HG03457 (cell line): ENCODE measurements around the gene CARD14.
"Not testable (repeated sequence)": the region's sequence is repeated elsewhere in the genome, so short reads cannot be mapped to it uniquely, and the experiment has no call there.

ENCODE experiments used
- ATAC-seq: cut with Tn5 transposase; IDR thresholded peaks from one replicate; pipeline ENCODE4 v1.9.1; 2021; ENCODE audit warnings: moderate number of reproducible peaks; ENCODE audit not compliant: unreplicated experiment

Gene CARD14

DNA sequence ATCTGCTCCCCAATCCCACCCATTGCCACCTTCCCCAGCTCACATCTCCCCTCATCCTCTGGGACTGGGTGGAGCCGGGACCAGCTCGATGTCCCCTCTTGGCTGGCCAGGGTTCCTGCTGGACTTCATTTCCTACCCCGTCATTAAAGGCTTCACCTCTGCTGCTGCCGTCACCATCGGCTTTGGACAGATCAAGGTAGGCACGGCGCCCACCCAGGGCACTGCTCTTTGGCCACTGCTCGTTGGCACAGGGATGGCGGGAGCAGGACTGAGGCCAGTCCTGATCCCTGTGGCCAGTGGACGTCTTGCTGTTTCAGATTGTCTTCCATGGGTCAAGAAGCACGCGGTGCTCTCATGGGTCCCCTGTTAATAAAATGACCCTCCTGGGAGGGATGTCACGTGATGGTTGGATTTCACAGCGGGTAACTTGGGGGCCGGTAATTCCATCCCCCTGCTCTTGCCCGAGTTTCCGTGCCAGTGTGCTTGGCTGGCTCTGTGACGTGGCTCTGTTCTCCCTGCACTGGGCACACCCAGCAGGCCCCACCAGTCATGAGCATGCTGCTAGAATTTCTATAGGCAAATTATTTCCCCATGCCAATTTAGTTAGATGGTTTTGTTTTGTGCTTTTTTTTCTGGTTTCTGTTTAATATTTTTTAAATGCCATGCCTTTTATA lies 53.4 kb downstream of the CARD14 start:
- no peak for ATAC-seq

DNA sequence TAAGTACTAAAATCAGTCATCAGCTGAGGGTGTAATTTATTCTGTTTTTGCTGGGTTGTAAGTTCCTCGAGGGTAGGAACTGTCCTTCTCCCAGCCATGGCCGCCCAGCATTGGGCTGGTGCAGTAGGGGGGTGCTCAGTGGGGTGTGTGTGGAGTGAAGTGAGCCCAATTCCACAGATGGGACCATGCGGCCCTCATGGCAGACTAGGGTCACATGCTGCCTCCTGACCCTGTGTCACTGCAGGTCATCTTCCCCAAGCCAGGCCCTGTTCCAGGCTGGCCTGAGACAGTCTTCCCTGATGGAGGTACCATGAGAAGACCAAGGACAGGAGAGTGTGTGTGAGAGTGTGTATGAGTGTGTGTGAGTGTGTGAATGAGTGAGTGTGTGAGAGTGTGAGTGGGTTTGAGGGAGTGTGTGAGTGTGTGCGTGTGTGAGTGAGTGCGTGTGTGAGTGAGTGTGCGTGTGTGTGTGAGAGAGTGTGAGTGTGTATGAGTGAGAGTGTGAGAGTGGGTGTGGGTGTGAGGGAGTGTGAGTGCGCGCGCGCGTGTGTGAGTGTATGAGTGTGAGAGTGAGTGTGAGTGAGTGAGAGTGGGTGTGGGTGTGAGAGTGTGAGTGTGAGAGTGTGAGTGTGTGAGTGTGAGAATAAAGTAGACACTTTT lies 54.1 kb downstream of the CARD14 start:
- ATAC-seq = no peak

DNA sequence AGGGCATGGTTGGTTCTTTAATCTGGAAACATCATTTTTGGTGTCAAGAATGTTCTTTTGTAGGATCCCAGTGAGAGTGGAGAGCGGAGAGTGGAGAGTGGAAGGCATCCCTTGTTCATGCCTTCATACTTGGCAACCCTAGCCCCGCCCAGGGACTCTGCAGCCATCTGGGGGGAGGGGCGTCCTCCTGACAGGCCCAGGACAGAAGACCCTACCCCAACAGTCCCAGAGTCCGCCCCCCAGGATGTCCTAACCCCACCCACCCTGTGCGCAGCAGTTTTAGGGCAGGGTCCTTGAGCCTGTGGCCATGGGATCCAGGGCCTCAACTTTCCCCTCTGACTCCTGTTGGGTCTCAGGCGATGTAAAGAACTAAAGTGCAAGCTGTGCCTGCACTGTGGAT lies 54.9 kb downstream of the CARD14 start:
- ATAC-seq = no peak

DNA sequence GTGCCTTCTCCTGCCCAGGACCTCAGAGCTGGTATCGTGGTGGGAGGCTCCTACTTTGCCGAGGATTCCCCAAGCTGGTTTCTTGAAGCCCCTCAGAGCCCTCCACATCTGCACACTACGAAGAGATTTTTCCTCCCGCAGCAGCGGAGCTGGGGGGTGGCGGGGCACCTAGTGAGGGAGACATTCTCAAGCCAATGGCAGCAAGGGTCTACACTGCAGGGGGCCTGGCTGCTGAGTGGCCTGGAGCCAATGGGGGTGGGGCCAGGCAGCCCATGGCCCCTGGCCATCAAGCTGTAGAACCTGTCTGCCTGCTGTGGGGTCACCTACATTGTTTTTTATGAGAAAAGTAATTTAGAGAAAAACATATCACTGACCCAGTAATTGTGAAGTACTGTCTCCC lies 55.4 kb downstream of the CARD14 start:
- no peak for ATAC-seq

- no peak for ATAC-seq
Measured at GRCh38 chr17:80227156-80227555, 57.3 kb downstream of the CARD14 start.

GRCh38 chr17:80227666-80228065 lies 57.8 kb downstream of the CARD14 start:
- ATAC-seq = no peak

DNA sequence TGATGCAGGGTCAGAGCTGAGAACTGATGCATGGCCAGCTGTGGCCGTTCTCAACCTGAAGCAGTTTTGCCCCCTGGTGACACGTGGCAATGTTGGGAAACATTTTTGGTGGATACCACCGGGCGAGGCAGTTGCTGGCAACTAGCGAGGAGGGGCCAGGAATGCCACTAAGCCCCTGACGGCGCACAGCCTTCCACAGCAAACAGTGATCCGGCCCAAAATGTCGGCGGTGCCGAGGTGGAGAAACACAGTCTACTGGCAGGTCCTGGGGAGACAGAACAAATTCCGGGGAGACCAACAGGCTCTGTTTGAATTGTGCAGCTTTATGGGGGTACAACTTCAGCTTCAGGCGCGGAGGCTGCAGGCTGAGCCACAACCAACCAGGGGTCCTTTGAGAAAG lies 58.6 kb downstream of the CARD14 start:
- ATAC-seq = no peak

- ATAC-seq = no peak
Measured at GRCh38 chr17:80229011-80229410, 59.2 kb downstream of the CARD14 start.

DNA sequence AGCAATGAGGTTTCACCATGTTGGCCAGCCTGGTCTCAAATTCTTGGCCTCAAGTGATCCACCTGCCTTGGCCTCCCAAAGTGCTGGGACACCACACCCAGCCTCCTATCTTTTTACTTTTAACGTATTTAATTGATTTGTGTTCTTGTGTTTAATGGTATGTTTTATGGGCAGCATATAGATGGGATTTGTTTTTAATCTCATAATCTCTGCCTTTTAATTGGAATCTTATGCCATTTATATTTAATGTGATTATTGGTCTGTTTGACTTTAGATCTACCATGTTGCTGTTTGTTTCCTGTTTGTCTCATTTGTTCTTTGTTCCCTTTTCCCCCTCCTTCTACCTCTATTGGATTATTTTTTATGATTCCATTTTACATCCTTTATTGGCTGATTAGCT lies 62.6 kb downstream of the CARD14 start:
- no peak for ATAC-seq

DNA sequence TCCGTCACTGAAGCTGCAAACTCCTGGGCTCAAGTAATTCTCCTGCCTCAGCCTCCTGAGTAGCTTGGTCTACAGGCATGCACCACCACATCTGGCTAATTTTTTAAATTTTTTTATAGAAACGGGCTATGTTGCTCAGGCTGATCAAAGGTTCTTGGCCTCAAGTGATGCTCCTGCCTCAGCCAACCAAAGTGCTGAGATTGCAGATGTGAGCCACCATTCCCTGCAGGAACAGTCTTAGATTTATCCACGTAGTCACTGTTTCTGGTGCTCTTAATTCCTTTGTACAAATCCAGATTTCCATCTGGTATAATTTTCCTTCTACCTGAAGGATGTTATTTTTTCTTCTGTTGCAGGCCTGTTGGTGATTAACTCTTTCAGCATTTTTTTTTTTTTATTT lies 63.4 kb downstream of the CARD14 start:
- no peak for ATAC-seq

- ATAC-seq = no peak
Measured at GRCh38 chr17:80236911-80237310, 67.1 kb downstream of the CARD14 start.

DNA sequence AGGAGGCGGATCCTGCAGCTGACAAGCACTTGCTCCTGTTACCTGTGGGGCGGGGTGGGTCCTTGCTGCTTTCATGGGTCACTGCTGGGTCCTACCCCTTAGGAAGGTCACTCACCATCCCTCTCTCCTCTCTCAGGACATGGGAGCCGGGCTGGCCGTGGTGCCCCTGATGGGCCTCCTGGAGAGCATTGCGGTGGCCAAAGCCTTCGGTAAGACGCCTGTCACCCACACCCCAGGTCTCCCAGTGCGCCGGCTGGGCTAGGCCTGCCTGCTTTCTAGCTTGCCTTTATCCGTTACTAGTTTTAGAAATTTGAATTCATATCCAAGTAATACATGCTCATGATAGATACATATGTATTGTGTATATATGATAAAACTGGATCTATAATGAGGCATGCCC lies 67.6 kb downstream of the CARD14 start:
- no peak for ATAC-seq

- ATAC-seq = no peak
Measured at GRCh38 chr17:80242505-80242904, 72.7 kb downstream of the CARD14 start.

DNA sequence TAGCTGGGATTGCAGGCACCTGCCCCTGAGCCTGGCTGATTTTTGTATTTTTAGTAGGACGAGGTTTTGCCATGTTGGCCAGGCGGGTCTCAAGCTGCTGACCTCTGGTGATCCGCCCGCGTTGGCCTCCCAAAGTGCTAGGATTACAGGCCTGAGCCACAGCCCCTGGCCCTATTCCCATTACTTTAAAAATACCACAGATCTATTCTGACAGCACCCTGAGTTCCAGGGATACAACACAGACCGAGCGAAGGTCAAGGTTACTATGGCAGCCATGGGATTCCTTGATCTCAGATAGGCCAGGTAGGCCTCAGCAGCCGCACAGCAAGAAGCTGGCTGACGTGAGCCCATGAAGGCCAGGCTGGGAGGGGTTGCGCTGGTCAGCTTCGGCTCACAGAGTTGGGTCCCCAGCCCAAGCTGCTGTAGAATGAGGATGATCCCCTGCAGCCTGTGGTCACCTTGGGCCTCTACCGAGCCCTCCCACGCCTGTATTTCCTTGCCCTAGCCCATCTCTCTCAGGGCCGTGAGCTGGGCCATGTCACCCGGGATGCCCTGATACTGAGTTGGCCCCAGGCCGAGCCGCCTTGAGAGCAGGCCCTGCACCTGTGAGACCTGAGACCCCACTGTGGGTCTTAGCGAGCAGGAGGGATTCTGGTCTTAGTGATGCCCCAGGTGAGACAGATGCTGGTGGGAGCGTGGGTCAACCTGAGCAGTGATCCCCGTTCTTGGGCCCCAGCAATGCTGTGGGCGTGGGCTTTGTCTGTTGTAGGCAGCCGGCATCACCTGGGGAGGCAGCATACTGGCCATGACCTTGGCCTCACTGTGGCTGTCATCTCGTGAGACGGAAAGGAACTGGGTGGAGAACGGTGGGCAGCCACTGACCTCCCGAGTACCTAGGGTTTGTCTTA lies 74.0 kb downstream of the CARD14 start:
- ATAC-seq = no peak

- not testable (repeated sequence) for ATAC-seq
Measured at GRCh38 chr17:80244448-80244847, 74.6 kb downstream of the CARD14 start.

GRCh38 chr17:80244871-80245509 lies 75.2 kb downstream of the CARD14 start:
- no peak for ATAC-seq

DNA sequence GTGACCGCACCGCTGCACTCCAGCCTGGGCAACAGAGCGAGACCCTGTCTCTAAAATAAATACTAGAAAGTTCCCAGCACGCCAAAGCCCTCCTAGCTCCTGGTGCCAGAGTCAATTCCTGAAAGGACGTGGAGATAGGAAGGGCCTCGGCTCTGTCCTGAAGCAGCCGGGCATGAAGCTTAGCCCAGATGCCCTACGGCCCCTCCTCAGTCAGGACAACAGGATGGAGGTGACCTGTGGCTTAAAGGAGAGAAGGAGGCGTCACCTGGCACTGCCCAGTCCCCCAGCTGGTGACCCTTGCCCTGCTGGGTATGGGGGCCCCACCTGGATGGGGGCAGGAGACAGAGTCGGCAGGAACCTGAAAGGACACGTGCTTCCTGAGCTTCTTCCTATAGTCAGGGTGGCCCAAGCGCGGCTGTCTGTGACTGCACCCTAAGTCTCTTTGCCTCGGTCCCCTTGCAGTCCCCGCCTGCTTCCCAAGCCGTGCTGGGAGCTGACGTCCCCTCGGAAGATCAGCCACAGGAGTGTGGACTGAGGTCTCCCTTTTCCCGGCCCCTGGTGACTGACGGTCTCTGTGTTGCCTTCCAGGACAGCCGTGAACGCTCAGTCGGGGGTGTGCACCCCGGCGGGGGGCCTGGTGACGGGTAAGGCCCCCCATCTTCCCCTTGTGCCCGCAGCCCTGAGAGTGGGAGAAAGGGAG lies 75.9 kb downstream of the CARD14 start:
- no peak for ATAC-seq

DNA sequence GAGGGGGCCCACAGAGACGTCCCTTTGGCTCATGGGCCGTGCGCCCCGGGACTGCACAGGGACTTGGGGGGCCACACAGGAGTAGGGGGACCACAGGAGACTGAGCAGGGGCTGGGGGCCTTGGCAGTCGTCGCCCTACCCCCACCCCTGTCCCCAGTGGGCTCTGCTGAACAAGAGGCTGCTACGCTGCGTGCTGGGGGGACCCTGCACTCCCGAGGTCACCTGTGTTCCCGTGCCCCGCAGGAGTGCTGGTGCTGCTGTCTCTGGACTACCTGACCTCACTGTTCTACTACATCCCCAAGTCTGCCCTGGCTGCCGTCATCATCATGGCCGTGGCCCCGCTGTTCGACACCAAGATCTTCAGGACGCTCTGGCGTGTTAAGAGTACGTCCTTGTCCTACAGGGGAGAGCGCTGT lies 76.4 kb downstream of the CARD14 start:
- no peak for ATAC-seq

DNA sequence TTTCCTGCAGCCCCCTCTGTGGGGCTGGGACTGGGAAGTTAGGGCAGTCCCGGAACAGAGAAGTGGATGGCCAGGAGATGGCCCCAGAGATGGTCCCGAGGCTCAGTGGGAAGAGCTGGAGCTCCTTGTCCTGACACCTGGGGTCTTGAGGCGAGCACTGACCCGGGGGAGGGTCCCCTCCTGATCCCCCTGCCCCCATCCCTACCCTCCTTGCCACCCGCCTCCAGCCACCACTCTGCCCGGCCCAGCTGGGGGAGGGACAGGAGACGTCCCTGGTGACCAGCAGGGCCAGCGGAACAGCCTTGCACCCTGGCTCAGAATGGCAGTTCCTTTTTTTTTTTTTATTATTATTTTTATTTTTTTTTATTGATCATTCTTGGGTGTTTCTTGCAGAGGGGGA lies 76.9 kb downstream of the CARD14 start:
- ATAC-seq = no peak

- ATAC-seq = no peak
Measured at GRCh38 chr17:80247561-80247960, 77.7 kb downstream of the CARD14 start.
